Measurements from ENCODE around the gene CLIC3.
"Not testable (repeated sequence)": the region's sequence is repeated elsewhere in the genome, so short reads cannot be mapped to it uniquely, and the experiment has no call there.

CLIC3 gene

GRCh38 chr9:137034709-137035506 is 38.5 kb upstream of the CLIC3 start:
- DNase-seq (ENCODE audit: low read depth, low spot score), result peak; percentile 85
- TF ChIP-seq ZNF274 (IDR thresholded peaks at IDR 0.05; ENCODE audit: low read depth, low read length) (no peak), SUZ12 (IDR thresholded peaks at IDR 0.05; ENCODE audit: extremely low read depth, insufficient read depth, insufficient read length) (no peak), YY1 (IDR thresholded peaks at IDR 0.05; ENCODE audit: insufficient read depth, insufficient read length) (no peak)
- peaks cover 8% of the 10 kb centered on the region for H3K27me3 ChIP-seq (ENCODE audit: insufficient read depth, insufficient read length)
- peaks cover 17% of the 10 kb centered on the region for H3K36me3 ChIP-seq (ENCODE audit: insufficient read depth, insufficient read length, low read length)
- peaks cover 21% of the 10 kb centered on the region for H3K4me1 ChIP-seq (ENCODE audit: insufficient read depth, insufficient read length)
- no peak overlapping the region for H3K4me3 ChIP-seq (ENCODE audit: insufficient read length, low read depth)
- H3K9me3 ChIP-seq (ENCODE audit: insufficient read depth, low read length), result no peaks in the 10 kb centered on the region
- peak overlapping the region; percentile 52 for H3K9ac ChIP-seq (ENCODE audit: insufficient read length, low read depth)

- Histone ChIP-seq H3K36me3 (ENCODE audit: insufficient read depth, insufficient read length, low read length) (peaks cover 10% of the 10 kb centered on the region), H3K9ac (ENCODE audit: insufficient read length, low read depth) (peak overlapping the region; percentile 32), H3K9me3 (ENCODE audit: insufficient read depth, low read length) (no peaks in the 10 kb centered on the region), H3K27me3 (ENCODE audit: insufficient read depth, insufficient read length) (peaks cover 12% of the 10 kb centered on the region), H3K4me1 (ENCODE audit: insufficient read depth, insufficient read length) (peaks cover 21% of the 10 kb centered on the region), H3K4me3 (ENCODE audit: insufficient read length, low read depth) (no peak overlapping the region)
- TF ChIP-seq SUZ12 (IDR thresholded peaks at IDR 0.05; ENCODE audit: extremely low read depth, insufficient read depth, insufficient read length) (no peak), ZNF274 (IDR thresholded peaks at IDR 0.05; ENCODE audit: low read depth, low read length) (no peak), YY1 (IDR thresholded peaks at IDR 0.05; ENCODE audit: insufficient read depth, insufficient read length) (no peak)
- no peak for DNase-seq (ENCODE audit: low read depth, low spot score)
Observed at GRCh38 chr9:137034039-137034708, 37.8 kb upstream of the CLIC3 start.

DNA sequence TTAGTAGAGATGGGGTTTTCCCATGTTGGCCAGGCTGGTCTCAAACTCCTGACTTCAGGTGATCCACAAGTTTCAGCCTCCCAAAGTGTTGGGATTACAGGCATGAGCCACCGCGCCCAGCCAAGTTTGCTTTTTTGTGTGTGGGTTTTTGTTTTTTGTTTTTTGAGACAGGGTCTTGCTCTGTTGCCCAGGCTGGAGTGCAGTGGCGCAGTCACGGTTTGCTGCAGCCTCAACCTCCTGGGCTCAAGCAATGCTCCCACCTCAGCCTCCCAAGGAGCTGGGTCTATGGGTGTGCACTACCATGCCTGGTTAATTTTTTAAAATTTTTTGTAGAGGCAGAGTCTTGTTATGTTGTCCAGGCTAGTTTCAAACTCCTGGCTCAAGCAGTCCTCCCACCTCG is 37.1 kb upstream of the CLIC3 start:
- not testable (repeated sequence) for H3K9ac ChIP-seq (ENCODE audit: insufficient read length, low read depth); H3K36me3 ChIP-seq (ENCODE audit: insufficient read depth, insufficient read length, low read length); H3K4me3 ChIP-seq (ENCODE audit: insufficient read length, low read depth); H3K9me3 ChIP-seq (ENCODE audit: insufficient read depth, low read length); DNase-seq (ENCODE audit: low read depth, low spot score)
- peaks cover 19% of the 10 kb centered on the region for H3K27me3 ChIP-seq (ENCODE audit: insufficient read depth, insufficient read length)
- peaks cover 28% of the 10 kb centered on the region for H3K4me1 ChIP-seq (ENCODE audit: insufficient read depth, insufficient read length)

DNA sequence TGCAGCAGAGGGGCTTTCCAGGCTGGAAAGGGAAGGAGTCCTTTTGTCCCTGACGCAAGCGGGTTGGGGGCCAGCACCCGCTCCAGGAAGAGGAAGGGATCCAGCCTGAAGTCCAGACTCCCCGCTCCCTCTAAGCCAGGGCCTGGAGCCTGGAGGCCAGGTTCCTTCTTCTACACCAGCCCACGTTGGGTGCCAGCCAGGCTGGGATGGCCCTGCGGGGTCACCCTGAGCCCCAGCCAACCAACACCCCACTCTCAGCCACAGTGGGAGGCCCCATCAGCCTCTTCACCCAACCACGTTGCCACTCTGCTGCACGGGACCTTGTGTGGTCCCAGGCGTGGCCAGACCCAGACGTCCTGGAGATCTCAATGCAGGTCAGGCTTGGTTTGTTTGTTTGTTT is 36.5 kb upstream of the CLIC3 start:
- Histone ChIP-seq H3K27me3 (ENCODE audit: insufficient read depth, insufficient read length) (peaks cover 21% of the 10 kb centered on the region), H3K9me3 (ENCODE audit: insufficient read depth, low read length) (no peaks in the 10 kb centered on the region), H3K36me3 (ENCODE audit: insufficient read depth, insufficient read length, low read length) (peaks cover 6% of the 10 kb centered on the region), H3K9ac (ENCODE audit: insufficient read length, low read depth) (no peak overlapping the region), H3K4me3 (ENCODE audit: insufficient read length, low read depth) (no peak overlapping the region), H3K4me1 (ENCODE audit: insufficient read depth, insufficient read length) (peaks cover 30% of the 10 kb centered on the region)
- no peak for TF ChIP-seq YY1 (IDR thresholded peaks at IDR 0.05; ENCODE audit: insufficient read depth, insufficient read length)
- no peak for TF ChIP-seq SUZ12 (IDR thresholded peaks at IDR 0.05; ENCODE audit: extremely low read depth, insufficient read depth, insufficient read length)
- no peak for TF ChIP-seq ZNF274 (IDR thresholded peaks at IDR 0.05; ENCODE audit: low read depth, low read length)
- DNase-seq (ENCODE audit: low read depth, low spot score), result no peak

GRCh38 chr9:137031904-137032640 is 35.7 kb upstream of the CLIC3 start, which contains the start of gene FUT7:
FUT7 (minus strand) TSS chr9:137032088; CDS start chr9:137031991, 97 bp downstream.
- H3K4me3 ChIP-seq (ENCODE audit: insufficient read length, low read depth), result no peak within 1 kb of the TSS
- no peak for DNase-seq (ENCODE audit: low read depth, low spot score)
- peaks cover 37% of the 10 kb centered on the region for H3K4me1 ChIP-seq (ENCODE audit: insufficient read depth, insufficient read length)
- TF ChIP-seq YY1 (IDR thresholded peaks at IDR 0.05; ENCODE audit: insufficient read depth, insufficient read length) (no peak), SUZ12 (IDR thresholded peaks at IDR 0.05; ENCODE audit: extremely low read depth, insufficient read depth, insufficient read length) (no peak), ZNF274 (IDR thresholded peaks at IDR 0.05; ENCODE audit: low read depth, low read length) (no peak)
- peaks cover under 1% of the 10 kb centered on the region for H3K36me3 ChIP-seq (ENCODE audit: insufficient read depth, insufficient read length, low read length)
- H3K9ac ChIP-seq (ENCODE audit: insufficient read length, low read depth), result no peak within 1 kb of the TSS
- H3K9me3 ChIP-seq (ENCODE audit: insufficient read depth, low read length), result no peaks in the 10 kb centered on the region
- H3K27me3 ChIP-seq (ENCODE audit: insufficient read depth, insufficient read length), result peaks cover 28% of the 10 kb centered on the region

GRCh38 chr9:137030538-137031527 is 34.5 kb upstream of the CLIC3 start:
- peaks cover 42% of the 10 kb centered on the region for H3K4me1 ChIP-seq (ENCODE audit: insufficient read depth, insufficient read length)
- TF ChIP-seq ZNF274 (IDR thresholded peaks at IDR 0.05; ENCODE audit: low read depth, low read length) (no peak), YY1 (IDR thresholded peaks at IDR 0.05; ENCODE audit: insufficient read depth, insufficient read length) (no peak), SUZ12 (IDR thresholded peaks at IDR 0.05; ENCODE audit: extremely low read depth, insufficient read depth, insufficient read length) (no peak)
- H3K9me3 ChIP-seq (ENCODE audit: insufficient read depth, low read length), result no peaks in the 10 kb centered on the region
- DNase-seq (ENCODE audit: low read depth, low spot score), result no peak
- H3K27me3 ChIP-seq (ENCODE audit: insufficient read depth, insufficient read length), result peaks cover 41% of the 10 kb centered on the region
- H3K36me3 ChIP-seq (ENCODE audit: insufficient read depth, insufficient read length, low read length), result no peaks in the 10 kb centered on the region
- H3K4me3 ChIP-seq (ENCODE audit: insufficient read length, low read depth), result no peak overlapping the region
- no peak overlapping the region for H3K9ac ChIP-seq (ENCODE audit: insufficient read length, low read depth)
